Limb (tissue), 2 donors: ENCODE results near the gene CLCNKA.

Source experiments
- DNase-seq, 2 donors: peaks; one replicate each; pipeline ENCODE4 v3.0.0-alpha.2; 2016; ENCODE audit errors: extremely low spot score in 2 of 2

Gene CLCNKA

GRCh38 chr1:16063226-16063829 lies 41.5 kb downstream of the CLCNKA start:
- no peak for DNase-seq

- DNase-seq: no peak
Observed at GRCh38 chr1:16063921-16064320, 42.1 kb downstream of the CLCNKA start.

DNA sequence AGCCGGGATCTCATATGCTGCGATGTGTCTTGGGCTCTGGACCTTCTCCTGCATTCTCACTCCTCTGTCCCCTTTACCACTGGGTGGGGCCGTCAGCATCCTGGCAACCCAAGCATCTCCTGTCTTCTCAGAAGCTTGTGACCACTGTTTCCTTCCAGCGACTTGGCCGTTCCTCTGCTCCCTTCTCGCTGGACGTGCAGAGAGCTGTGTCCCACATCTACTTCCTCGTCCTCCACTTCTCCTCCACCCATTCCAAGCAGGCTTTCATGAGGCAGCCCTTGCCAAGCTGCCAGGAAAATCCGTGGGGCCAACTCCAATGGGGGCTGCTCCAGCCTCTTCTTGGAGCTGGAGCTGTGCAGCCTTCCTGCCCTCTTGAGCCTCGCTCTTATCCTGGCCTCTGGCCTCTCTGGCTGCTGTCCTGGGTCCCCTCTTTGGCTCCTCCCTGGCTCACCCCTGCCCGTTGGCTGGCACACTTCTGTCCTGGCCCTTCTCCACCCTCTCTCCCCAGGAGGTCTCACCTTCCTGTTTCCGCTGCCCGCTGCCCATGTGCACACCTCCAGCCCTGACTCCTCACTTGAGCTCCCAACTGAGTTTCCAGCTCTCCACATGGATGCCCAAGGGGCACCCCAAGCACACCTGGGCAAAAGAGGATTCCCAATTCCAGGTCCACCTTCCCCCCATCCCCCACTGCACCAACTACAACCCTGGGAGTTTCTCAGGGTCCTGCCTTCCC lies 42.9 kb downstream of the CLCNKA start:
- no peak for DNase-seq

GRCh38 chr1:16065269-16065576 lies 43.4 kb downstream of the CLCNKA start:
- DNase-seq: no peak

DNA sequence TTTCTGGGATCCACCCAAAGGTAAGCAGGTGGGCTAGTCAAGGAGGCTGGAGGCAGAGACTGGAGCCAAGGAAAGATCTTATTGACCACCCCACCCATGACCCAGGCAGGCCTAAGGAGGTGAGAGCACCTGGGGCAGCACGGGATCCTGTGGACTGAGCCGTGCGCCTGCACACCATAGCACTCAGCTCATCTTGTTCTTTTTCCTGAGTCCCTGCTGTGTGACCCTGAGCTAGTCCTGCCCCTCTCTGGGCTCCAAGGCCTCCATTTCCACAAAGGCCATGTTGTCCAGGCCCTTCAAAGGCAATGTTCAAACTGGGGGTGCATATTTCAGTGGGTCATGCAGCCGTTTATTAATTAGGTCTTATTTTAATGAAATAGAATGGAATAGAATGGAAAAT lies 44.4 kb downstream of the CLCNKA start:
- no peak for DNase-seq

GRCh38 chr1:16067127-16067768 lies 45.4 kb downstream of the CLCNKA start:
- DNase-seq: peak in 1 of 2 donors; percentile 59

DNA sequence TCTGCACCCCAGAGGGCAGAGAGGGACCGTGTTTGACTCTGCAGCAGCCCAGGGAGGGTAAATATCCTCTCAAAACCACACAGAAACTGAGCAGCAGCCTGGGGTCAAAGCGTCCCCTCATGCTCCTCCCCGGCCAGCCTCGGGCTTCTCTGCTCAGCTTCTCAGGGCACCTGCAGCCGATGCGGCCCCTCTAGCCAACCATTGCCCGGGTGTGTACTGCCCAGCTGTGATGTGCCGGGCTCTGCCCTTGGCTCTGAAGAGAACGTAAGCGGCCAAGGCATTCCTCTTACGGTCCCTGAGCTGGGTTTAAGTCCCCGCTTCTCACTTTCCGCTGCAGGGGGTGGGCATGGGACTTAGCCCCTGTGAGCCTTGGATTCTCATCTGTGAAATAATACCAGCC lies 46.1 kb downstream of the CLCNKA start:
- DNase-seq: no peak

- no peak for DNase-seq
Observed at GRCh38 chr1:16068356-16069270, 46.8 kb downstream of the CLCNKA start.

- DNase-seq: no peak
Observed at GRCh38 chr1:16070640-16071355, 49.0 kb downstream of the CLCNKA start.

GRCh38 chr1:16071614-16072013 lies 49.8 kb downstream of the CLCNKA start:
- no peak for DNase-seq

DNA sequence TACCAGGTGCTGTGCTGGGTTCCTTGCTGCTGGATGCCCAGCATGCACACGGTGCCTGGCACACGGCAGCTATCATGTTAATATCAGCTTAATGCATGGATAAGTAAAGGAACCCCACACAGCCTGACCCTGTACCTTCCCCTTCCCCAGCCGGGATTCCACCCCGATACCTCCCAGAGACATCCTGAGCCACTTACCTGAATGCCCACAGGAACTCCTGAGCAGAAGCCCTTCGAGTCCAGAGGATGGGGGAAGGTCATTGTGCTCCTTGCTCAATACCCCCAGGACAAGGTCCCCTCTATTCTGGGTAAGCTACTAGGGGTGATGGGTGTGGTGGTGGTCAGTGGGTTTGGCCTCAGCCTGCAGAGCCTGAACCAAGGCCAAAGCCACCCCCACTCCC lies 50.3 kb downstream of the CLCNKA start:
- no peak for DNase-seq

DNA sequence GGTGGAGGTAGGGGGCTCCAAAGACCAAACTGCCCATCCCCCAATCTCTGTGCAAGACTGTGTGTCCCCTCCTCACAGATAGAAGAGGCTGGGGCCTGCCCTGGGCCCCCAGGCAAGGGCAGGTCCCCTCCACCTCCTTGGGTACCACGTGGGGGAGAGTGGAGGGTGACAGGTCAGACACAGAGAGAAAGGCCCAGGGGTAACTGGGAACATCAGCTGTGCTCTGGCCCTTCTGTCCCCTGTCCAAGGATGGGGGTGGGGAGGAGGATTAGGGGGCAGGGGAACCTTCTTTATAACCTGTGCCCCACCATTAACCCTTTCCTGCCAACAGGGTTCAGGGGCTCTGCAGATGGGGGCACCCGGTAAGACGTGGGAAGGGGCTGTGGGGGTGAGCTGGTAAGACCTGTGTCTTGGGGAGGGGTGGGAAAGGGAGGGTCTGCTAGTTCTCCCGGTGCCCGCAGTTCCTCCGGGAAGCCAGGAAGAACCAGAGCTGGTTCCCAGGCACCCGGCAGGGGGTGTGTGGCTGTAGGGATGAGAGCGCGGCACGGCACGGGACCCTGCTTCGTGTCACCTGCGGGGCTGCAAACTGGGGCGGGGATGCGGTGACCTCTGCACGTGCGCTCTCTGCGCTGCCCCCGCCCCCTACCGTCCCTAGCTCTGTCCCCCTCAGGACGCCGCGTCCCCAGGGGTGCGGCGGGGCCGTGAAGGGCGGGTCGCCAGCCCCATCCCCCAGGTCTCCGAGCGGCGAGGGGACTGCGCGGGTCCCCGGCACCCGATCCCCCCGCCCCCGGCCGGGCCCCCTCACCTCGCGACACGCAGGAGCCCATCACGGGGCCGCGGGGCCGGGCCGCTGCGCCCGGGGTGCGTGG lies 51.0 kb downstream of the CLCNKA start:
- DNase-seq: no peak

DNA sequence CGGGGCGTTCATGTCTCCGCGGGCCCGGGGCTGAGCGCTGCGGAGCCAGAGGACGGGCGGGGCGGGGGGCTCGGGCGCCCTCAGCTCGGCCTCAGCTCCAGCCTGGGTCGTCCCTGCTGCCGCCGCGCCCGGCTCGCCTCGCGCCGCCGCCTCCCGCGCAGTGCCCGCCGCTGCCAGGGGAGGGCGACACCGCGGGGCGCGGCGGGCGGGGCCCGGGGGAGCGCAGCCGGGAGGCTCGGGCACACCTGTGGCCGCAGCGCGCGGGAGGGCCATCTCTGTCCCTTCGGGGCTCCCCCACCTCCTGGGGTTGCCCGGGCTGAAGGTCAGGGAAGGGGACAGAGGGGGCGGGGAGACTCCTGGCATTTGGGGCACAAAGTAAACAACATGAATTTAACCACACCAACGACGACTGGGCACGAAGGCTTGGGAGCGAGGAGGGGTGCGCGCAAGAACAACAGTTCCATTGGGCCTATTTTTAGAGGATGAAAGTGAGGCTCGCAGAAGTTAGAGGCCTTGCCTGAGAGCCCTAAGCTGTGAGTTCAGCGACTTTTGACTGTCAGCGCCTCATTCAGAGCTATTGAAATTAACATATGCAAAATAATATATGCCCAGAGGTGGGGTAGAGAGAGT lies 51.8 kb downstream of the CLCNKA start, which contains the start of gene FAM131C:
Gene FAM131C, minus strand, starts transcription at position 162 of the 630 bp plus-strand sequence. CDS start 209 bp downstream, outside the sequence.
- DNase-seq: peak in 1 of 2 donors; percentile 58

GRCh38 chr1:16074217-16074616 lies 52.4 kb downstream of the CLCNKA start:
- DNase-seq: no peak

- no peak for DNase-seq
Observed at GRCh38 chr1:16075337-16076030, 53.6 kb downstream of the CLCNKA start.

- DNase-seq: no peak
Observed at GRCh38 chr1:16076031-16076864, 54.4 kb downstream of the CLCNKA start.

DNA sequence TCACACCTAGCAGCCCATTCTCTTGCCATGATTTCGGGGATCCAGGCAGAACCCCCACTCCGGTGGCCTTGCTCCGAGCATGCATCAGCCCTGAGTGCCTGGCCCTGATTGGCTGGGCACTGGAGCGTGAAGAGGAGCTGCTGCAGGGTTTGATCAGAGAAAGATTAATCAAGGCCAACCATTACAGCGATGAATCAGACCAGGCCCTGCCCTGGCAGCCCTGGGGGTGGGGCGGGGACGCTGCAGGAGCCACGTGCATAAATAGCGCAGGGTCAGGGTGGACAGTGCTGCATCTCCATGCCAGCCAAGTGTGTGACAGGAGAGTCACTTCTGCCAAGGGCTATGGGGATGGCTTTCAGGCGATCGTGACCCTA lies 55.0 kb downstream of the CLCNKA start:
- no peak for DNase-seq
